Placental epithelial cell (primary cell): ENCODE measurements around the gene PITPNB. TPM values are rescaled to one million over a fixed set of nuclear protein-coding genes. Genes with fewer than 3 reads are reported as not detected.

Experiments used
- small RNA-seq: library from RNA; depleted of rRNA; stranded (forward); fragments of <200 nt; gene quantifications from one replicate; pipeline ENCODE3, GENCODE V24; 2012
- total RNA-seq: library from RNA; depleted of rRNA; stranded (reverse); fragments of >200 nt; gene quantifications from 2 replicates; pipeline ENCODE4 v1.2.3, GENCODE V29; 2012

PITPNB gene
- total RNA-seq, result 23.2 and 25.6 TPM in 2 replicates

GRCh38 chr22:27919222-27919941 lies at the start of gene PITPNB:
PITPNB (minus strand) TSS chr22:27919256; CDS start chr22:27919191, 65 bp downstream.

Small RNAs within 50 kb of the gene (small RNA-seq; reads per million reads assigned to genes)
- gene MIR3199-1 (not detected), gene RF02198 (not detected)

Other genes starting within 250 kb of the PITPNB start
- gene MN1, start 117.5 kb downstream of the PITPNB start, total RNA-seq, result 27.9 and 32.0 TPM in 2 replicates